ENCODE results near the gene TRIM56. TPM values are rescaled to one million over a fixed set of nuclear protein-coding genes. Genes with fewer than 3 reads are reported as not detected.
"Not testable (repeated sequence)": the region's sequence is repeated elsewhere in the genome, so short reads cannot be mapped to it uniquely, and the experiment has no call there.

TRIM56 gene
- polyA plus RNA-seq, 3 donors = 6.7 to 23.1 (median 10.2) TPM

DNA sequence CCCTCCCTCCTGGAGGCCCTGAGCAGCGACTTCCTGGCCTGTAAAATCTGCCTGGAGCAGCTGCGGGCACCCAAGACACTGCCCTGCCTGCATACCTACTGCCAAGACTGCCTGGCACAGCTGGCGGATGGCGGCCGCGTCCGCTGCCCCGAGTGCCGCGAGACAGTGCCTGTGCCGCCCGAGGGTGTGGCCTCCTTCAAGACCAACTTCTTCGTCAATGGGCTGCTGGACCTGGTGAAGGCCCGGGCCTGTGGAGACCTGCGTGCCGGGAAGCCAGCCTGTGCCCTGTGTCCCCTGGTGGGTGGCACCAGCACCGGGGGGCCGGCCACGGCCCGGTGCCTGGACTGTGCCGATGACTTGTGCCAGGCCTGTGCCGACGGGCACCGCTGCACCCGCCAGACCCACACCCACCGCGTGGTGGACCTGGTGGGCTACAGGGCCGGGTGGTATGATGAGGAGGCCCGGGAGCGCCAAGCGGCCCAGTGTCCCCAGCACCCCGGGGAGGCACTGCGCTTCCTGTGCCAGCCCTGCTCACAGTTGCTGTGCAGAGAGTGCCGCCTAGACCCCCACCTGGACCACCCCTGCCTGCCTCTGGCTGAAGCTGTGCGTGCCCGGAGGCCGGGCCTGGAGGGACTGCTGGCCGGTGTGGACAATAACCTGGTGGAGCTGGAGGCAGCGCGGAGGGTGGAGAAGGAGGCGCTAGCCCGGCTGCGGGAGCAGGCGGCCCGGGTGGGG lies 2.2 kb downstream of the TRIM56 start:
- H3K27ac ChIP-seq (ENCODE audit: low read depth, low read length) = no peak overlapping the region
- 94 to 96% (median 94%) methylated on average over 39 to 45 of the region's 45 CpGs for WGBS, 3 donors

DNA sequence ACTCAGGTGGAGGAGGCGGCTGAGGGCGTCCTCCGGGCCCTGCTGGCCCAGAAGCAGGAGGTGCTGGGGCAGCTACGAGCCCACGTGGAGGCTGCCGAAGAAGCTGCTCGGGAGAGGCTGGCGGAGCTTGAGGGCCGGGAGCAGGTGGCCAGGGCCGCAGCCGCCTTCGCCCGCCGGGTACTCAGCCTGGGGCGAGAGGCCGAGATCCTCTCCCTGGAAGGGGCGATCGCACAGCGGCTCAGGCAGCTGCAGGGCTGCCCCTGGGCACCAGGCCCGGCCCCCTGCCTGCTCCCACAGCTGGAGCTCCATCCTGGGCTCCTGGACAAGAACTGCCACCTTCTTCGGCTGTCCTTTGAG lies 2.8 kb downstream of the TRIM56 start:
- 93 to 96% (median 95%) methylated on average over 19 to 21 of the region's 21 CpGs for WGBS, 3 donors

GRCh38 chr7:101088858-101089529 lies 3.7 kb downstream of the TRIM56 start:
- H3K27ac ChIP-seq (ENCODE audit: low read depth, low read length) = no peak overlapping the region
- WGBS, 3 donors = 94 to 95% (median 95%) methylated on average over 41 of the region's 41 CpGs

More for the DNA sequence above, 2.8 kb downstream of the TRIM56 start:
- no peak overlapping the region for H3K27ac ChIP-seq (ENCODE audit: low read depth, low read length)

DNA sequence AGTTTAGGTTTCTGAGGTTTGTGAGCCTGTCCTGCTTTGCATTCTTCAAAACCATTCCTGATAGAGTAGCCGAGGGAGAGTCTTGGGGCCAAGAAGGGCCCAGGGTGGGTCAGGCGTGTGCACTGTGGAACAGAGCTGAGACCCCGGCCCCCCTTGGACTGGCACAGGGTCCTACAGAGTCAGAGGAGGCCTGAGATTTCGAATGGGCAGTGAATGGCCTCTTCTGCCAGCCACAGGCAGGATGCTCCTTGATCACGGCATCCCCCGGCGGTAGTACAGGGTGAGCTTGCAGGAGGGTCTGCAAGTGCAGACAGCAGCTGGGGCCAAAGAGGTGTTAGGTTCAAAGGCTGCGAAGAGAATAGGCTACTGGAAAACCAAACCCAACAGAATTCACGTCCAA lies 4.6 kb downstream of the TRIM56 start:
- 94 to 97% (median 95%) methylated on average over 9 of the region's 9 CpGs for WGBS, 3 donors
- H3K27ac ChIP-seq (ENCODE audit: low read depth, low read length) = no peak overlapping the region

DNA sequence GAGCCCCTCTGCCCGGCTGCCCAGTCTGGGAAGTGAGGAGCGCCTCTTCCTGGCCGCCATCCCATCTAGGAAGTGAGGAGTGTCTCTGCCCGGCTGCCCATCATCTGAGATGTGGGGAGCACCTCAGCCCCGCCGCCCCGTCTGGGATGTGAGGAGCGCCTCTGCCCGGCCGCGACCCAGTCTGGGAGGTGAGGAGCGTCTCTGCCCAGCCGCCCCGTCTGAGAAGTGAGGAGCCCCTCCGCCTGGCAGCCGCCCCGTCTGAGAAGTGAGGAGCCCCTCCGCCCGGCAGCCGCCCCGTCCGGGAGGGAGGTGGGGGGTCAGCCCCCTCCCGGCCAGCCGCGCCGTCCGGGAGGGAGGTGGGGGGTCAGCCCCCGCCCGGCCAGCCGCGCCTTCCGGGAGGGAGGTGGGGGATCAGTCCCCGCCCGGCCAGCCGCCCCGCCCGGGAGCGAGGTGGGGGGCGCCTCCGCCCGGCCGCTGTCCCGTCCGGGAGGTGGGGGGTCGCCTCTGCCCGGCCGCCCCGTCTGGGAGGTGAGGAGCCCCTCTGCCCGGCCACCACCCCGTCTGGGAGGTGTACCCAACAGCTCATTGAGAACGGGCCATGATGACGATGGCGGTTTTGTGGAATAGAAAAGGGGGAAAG lies 7.1 kb downstream of the TRIM56 start:
- WGBS, 3 donors = 91 to 96% (median 94%) methylated on average over 24 to 51 of the region's 53 CpGs

GRCh38 chr7:101093906-101094305 lies 8.6 kb downstream of the TRIM56 start:
- no peak overlapping the region for H3K27ac ChIP-seq (ENCODE audit: low read depth, low read length)
- 70 to 76% (median 73%) methylated on average over 4 of the region's 4 CpGs for WGBS, 3 donors

More for the DNA sequence above, 7.1 kb downstream of the TRIM56 start:
- H3K27ac ChIP-seq (ENCODE audit: low read depth, low read length) = not testable (repeated sequence)

DNA sequence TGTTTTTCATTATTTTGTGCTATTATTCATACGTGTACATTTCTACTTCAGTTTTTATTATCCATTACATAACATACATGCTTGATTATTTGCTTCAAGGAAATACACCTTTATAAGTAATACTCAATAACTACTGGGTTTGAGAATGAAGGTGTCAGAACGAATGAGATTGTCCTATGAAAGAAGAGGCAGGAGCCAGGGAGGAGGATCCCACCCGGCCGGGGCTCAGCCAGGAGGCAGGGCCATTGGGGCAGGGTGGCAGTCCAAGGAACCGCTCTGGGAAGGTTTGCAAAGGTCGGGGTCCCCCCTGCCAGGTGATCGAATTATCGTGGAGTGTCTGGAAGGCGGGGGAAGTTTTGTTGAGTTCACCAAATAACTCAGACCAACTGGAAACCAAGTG lies 9.1 kb downstream of the TRIM56 start:
- 58 to 74% (median 60%) methylated on average over 9 of the region's 9 CpGs for WGBS, 3 donors
- no peak overlapping the region for H3K27ac ChIP-seq (ENCODE audit: low read depth, low read length)

DNA sequence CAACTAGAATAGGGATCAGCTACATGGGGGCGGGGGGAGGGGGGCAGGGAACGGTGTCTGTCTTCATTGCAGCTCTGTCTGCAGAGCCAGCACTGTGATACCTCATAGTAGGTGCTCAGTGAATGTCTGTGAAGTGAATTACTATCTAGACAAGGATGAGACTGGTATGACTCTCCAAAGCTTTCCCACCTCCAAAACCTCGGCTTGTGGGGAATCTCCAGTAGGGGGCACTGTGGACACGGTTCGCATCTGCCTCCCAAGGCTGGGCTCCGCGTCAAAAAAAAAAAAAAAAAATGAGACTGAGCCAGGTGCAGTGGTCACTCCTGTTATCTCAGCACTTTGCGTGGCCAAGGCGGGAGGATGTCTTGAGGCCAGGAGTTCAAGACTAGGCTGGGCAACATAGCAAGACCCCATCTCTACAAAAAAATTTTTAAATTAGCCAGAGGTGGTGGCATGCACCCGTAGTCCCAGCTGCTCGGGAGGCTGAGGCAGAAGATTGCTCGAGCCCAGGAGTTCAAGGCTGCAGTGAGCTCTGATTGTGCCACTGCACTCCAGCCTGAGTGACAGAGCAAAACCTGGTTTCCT lies 9.6 kb downstream of the TRIM56 start:
- WGBS, 3 donors = 31 to 50% (median 47%) methylated on average over 11 to 12 of the region's 12 CpGs

DNA sequence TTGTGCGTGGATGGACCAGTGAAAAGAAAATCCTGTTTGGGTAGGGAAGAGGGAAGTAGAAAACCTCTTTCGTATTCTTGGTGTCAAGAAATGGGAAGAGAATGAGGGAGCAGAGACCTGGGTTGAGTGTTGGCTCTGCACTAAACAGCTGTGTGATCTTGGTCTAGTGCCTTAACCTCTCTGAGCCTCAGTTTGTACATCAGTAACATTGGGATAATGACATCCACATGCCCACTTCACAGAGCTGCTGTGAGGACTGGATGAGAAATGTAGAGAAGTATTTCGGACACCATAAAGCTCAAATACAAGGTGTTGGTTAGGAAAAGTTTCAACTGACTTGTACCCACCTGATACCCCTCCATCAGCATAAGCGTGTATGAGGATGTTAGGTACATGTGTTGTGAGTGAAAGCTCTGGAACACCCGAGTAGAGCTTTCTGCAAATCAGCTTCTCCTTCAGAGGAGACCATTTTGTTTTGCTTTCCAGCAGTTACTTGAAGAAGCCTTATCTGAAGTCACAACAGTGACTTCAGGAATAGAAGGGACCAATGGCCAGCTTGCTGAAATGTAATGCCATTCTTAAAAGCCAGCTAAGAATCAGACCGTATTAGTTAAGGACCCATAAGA lies 11.2 kb downstream of the TRIM56 start:
- no peak overlapping the region for H3K27ac ChIP-seq (ENCODE audit: low read depth, low read length)
- WGBS, 3 donors = 62 to 70% (median 66%) methylated on average over 6 of the region's 6 CpGs

More for the DNA sequence above, 9.6 kb downstream of the TRIM56 start:
- no peak overlapping the region for H3K27ac ChIP-seq (ENCODE audit: low read depth, low read length)

DNA sequence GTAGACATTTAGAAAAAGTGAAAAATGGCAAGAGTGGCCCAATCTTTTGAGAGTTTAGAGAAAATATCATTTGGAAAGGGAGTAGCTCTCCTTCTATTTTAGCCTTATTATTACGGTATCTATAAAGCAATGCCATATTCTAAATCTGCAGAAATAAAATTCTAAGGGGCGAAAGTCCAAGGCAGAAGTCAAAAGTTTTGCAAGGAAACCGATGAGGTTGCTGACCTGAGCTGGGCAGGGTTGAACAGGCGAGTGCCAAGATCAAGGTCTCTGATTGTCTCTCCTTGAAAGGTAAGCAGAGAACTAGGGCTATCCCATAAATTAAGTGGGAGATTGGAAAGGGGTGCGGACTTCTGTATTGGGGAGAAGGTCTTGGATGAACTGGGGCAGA lies 11.7 kb downstream of the TRIM56 start:
- WGBS, 3 donors = 82 to 92% (median 89%) methylated on average over 5 of the region's 5 CpGs

DNA sequence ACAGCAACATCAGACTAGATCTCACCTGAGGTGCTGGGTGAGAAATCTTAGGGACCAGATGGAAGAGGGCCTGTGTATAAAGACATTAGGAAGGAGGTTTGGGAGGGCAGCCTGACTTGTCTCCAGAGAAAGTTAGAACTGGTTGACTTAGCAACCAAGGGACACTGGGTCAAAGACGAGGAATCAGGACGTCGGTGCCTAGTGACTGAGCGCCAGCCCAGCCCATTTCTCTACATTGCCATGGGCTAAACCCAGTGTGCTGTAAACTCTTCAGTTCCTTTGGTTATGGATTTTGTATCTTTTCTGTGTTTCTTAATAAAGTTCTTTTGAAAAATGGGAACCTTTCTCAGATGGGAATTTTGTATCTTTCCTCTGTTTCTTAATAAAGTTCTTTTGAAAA lies 12.3 kb downstream of the TRIM56 start:
- H3K27ac ChIP-seq (ENCODE audit: low read depth, low read length) = no peak overlapping the region
- WGBS, 3 donors = 66 to 75% (median 73%) methylated on average over 4 of the region's 4 CpGs

More for the DNA sequence above, 11.7 kb downstream of the TRIM56 start:
- H3K27ac ChIP-seq (ENCODE audit: low read depth, low read length) = no peak overlapping the region

- H3K27ac ChIP-seq (ENCODE audit: low read depth, low read length) = peak overlapping the region; percentile 65
- 18 to 24% (median 21%) methylated on average over 26 of the region's 26 CpGs for WGBS, 3 donors
Measured at GRCh38 chr7:101099969-101100781, 14.9 kb downstream of the TRIM56 start.

- 82 to 93% (median 90%) methylated on average over 18 of the region's 18 CpGs for WGBS, 3 donors
- peak overlapping the region; percentile 65 for H3K27ac ChIP-seq (ENCODE audit: low read depth, low read length)
Measured at GRCh38 chr7:101100858-101101847, 15.9 kb downstream of the TRIM56 start.

DNA sequence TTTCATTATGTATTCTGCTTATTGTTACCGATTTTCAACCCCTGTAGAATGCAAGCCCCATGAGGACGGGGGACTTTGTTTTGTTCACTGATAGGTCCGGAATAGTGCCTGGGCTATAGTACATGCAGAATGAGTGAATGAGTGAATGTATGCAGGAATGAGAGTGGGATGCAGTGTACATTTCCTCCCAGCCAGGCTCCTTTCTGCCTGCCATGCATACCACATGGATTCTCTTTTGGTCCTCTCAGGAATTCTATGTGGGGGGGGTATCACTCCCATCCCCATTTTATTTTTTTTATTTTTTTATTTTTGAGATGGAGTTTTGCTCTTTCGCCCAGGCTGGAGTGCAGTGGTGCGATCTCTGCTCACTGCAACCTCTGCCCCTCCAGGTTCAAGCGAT lies 16.7 kb downstream of the TRIM56 start:
- H3K27ac ChIP-seq (ENCODE audit: low read depth, low read length) = no peak overlapping the region
- WGBS, 3 donors = 85 to 95% (median 91%) methylated on average over 6 of the region's 6 CpGs

- not testable (repeated sequence) for H3K27ac ChIP-seq (ENCODE audit: low read depth, low read length)
- 83 to 91% (median 86%) methylated on average over 10 of the region's 10 CpGs for WGBS, 3 donors
Measured at GRCh38 chr7:101103701-101104100, 18.4 kb downstream of the TRIM56 start.

DNA sequence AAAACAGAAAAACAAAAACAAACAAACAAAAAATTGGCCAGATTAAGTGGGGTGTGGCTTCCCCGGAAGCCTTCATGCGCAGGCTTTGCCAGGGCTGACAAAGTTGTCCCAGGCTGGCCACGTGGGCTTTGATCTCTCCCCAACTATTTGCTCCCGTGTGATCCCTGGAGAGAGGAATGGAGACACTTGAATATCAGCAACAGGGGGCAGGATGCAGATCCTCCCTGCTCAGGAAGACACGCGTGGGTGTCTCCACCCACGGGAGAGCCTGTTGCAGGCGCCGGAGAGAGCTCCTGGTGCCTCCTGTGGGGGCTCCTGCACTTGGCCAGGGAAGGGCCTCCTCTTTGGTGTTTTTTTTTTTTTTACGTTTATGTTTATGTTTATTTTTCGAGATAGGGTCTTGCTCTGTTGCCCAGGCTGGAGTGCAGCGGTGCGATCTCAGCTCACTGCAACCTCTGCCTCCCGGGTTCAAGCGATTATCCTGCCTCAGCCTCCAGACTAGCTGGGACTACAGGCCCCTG lies 19.0 kb downstream of the TRIM56 start:
- 60 to 72% (median 67%) methylated on average over 15 of the region's 15 CpGs for WGBS, 3 donors
- H3K27ac ChIP-seq (ENCODE audit: low read depth, low read length) = no peak overlapping the region

DNA sequence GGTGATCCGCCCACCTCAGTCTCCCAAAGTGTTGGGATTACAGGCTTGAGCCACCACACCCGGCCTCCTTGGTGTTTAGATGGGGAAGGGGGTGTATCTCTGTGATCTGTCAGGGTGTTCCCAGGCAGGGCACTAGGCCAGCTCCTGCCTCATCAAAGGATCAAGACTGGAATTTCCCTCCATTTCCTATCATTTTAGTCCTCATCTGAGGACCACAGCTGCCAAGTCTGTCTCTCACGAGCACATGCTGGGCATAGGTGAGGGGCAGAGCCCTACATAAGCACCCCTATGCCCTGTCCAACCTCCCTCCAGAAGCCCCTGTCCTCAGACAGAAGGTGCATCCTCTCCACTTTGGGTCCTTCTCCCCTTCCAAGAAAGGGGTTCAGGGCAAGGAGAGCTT lies 19.5 kb downstream of the TRIM56 start:
- H3K27ac ChIP-seq (ENCODE audit: low read depth, low read length) = no peak overlapping the region

More for the DNA sequence above, 19.5 kb downstream of the TRIM56 start:
- 64 to 71% (median 67%) methylated on average over 3 of the region's 3 CpGs for WGBS, 3 donors

All from adipose tissue (tissue), 3 donors.